HEK293T (cell line): Measurements from ENCODE around the gene SEMA5A.

Source experiments
- CTCF ChIA-PET: fragments of 350-600 bp; formaldehyde crosslinking; extraction: SDS; loops from one replicate; lab custom pipeline; 2021; ENCODE audit warnings: antibody characterized with exemption, inconsistent platforms; lab: Yijun Ruan, JAX
- POLR2A ChIA-PET: fragments of 350-600 bp; formaldehyde crosslinking; extraction: SDS; loops from one replicate; lab custom pipeline; 2020; ENCODE audit warnings: antibody characterized with exemption, inconsistent platforms; lab: Yijun Ruan, JAX
- DNase-seq: peaks from one replicate; pipeline ENCODE4 v3.0.0; 2012; ENCODE audit warnings: mixed read lengths; ENCODE audit errors: extremely low spot score
- ARNT ChIP-seq: fragments of 450-650 bp; IDR thresholded peaks from 2 replicates; pipeline ENCODE4 v1.6.1; 2017; ENCODE audit warnings: mild to moderate bottlenecking
- BHLHE40 ChIP-seq: fragments of 450-650 bp; IDR thresholded peaks from 2 replicates; pipeline ENCODE4 v1.6.1; 2016; ENCODE audit warnings: mild to moderate bottlenecking, moderate library complexity, borderline replicate concordance
- CTBP1 ChIP-seq: fragments of 450-650 bp; IDR thresholded peaks from 2 replicates; pipeline ENCODE4 v1.6.1; 2016; ENCODE audit warnings: borderline replicate concordance
- ELF4 ChIP-seq: fragments of 450-650 bp; IDR thresholded peaks from 2 replicates; pipeline ENCODE4 v1.6.1; 2017; ENCODE audit warnings: antibody characterized with exemption
- FOXA1 ChIP-seq: fragments of 450-650 bp; IDR thresholded peaks from 2 replicates; pipeline ENCODE4 v1.6.1; 2016; ENCODE audit warnings: mild to moderate bottlenecking
- FOXK2 ChIP-seq: fragments of 450-650 bp; IDR thresholded peaks from 2 replicates; pipeline ENCODE4 v1.6.1; 2016; ENCODE audit warnings: mild to moderate bottlenecking
- FOXM1 ChIP-seq: fragments of 450-650 bp; IDR thresholded peaks from 2 replicates; pipeline ENCODE4 v1.6.1; 2017; ENCODE audit warnings: mild to moderate bottlenecking, borderline replicate concordance
- HDGF ChIP-seq: fragments of 450-650 bp; IDR thresholded peaks from 2 replicates; pipeline ENCODE4 v1.6.1; 2017; ENCODE audit warnings: antibody characterized with exemption, borderline replicate concordance
- L3MBTL2 ChIP-seq: fragments of 450-650 bp; conservative IDR thresholded peaks from 2 replicates; pipeline ENCODE4 v1.6.1; 2016; ENCODE audit warnings: mild to moderate bottlenecking
- LEF1 ChIP-seq: fragments of 450-650 bp; IDR thresholded peaks from 2 replicates; pipeline ENCODE4 v1.6.1; 2017; ENCODE audit warnings: mild to moderate bottlenecking, borderline replicate concordance
- NFRKB ChIP-seq: fragments of 450-650 bp; IDR thresholded peaks from 2 replicates; pipeline ENCODE4 v1.6.1; 2016; ENCODE audit warnings: mild to moderate bottlenecking, moderate library complexity
- SP1 ChIP-seq: fragments of 450-650 bp; IDR thresholded peaks from 2 replicates; pipeline ENCODE4 v1.6.1; 2017
- SUZ12 ChIP-seq: fragments of 450-650 bp; IDR thresholded peaks from 2 replicates; pipeline ENCODE4 v1.6.1; 2016; ENCODE audit warnings: mild to moderate bottlenecking
- TARDBP ChIP-seq: fragments of 450-650 bp; IDR thresholded peaks from 2 replicates; pipeline ENCODE4 v1.6.1; 2016
- ZNF384 ChIP-seq: fragments of 450-650 bp; IDR thresholded peaks from 2 replicates; pipeline ENCODE4 v1.6.1; 2016
- TF ChIP-seq, protein P1 (sequence below): fragments of 450-650 bp; IDR thresholded peaks from 2 replicates; pipeline ENCODE4 v1.6.1; 2016

Gene SEMA5A

DNA sequence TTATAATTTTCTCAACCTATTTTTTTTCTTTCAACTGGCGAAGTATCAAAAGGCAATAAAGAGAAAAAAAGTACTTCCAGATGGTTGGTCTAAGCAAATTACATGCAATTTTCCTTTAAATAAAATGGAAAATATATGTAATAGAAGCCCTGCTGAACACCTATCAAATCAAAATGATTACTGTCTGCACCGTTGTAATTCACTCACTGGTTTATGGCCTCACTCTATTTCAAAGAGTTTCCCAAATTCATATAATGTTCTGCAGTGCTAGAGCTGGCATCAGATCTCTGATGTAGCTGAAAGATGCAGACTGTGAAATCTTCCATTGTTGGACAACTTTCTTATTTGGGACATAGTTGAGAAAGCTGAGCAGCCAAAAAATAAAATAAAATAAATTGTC, 130.3 kb downstream of the SEMA5A start:
- ChIA-PET POLR2A (no interaction called here), CTCF (no interaction called here)
- no peak for TF ChIP-seq SUZ12
- TF ChIP-seq ARNT: no peak
- no peak for TF ChIP-seq FOXK2
- TF ChIP-seq CTBP1: no peak
- TF ChIP-seq, protein P1, sequence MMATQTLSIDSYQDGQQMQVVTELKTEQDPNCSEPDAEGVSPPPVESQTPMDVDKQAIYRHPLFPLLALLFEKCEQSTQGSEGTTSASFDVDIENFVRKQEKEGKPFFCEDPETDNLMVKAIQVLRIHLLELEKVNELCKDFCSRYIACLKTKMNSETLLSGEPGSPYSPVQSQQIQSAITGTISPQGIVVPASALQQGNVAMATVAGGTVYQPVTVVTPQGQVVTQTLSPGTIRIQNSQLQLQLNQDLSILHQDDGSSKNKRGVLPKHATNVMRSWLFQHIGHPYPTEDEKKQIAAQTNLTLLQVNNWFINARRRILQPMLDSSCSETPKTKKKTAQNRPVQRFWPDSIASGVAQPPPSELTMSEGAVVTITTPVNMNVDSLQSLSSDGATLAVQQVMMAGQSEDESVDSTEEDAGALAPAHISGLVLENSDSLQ: no peak
- TF ChIP-seq ELF4: no peak
- TF ChIP-seq FOXM1: no peak
- no peak for TF ChIP-seq TARDBP
- TF ChIP-seq LEF1: no peak
- no peak for TF ChIP-seq L3MBTL2
- no peak for TF ChIP-seq FOXA1
- no peak for TF ChIP-seq SP1
- TF ChIP-seq NFRKB: no peak
- no peak for TF ChIP-seq ZNF384
- no peak for TF ChIP-seq HDGF
- no peak for TF ChIP-seq BHLHE40
- no peak for DNase-seq

DNA sequence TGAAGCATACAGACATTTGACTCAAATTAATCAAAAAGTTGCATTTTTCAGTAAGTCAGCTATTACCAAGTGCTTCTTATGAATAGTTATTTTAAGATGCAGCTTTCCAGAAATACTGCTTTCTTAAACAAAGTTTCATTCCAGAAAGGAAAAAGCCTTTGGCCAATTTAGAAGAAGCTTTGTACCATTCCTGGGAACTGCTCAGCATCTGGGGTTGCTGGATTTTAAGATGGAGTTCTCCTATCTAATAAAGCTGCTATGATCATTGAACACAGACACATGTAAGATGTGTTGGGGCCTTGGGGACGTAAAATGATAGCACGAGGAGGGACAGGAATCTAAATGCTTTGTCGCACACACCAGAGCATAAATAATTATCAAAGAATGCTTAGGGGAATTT, 130.8 kb downstream of the SEMA5A start:
- TF ChIP-seq TARDBP (no peak), SUZ12 (no peak), L3MBTL2 (no peak), HDGF (no peak), NFRKB (no peak), ARNT (no peak), CTBP1 (no peak), BHLHE40 (no peak), FOXA1 (no peak)
- DNase-seq: no peak
- ChIA-PET CTCF (no interaction called here), POLR2A (no interaction called here)

DNA sequence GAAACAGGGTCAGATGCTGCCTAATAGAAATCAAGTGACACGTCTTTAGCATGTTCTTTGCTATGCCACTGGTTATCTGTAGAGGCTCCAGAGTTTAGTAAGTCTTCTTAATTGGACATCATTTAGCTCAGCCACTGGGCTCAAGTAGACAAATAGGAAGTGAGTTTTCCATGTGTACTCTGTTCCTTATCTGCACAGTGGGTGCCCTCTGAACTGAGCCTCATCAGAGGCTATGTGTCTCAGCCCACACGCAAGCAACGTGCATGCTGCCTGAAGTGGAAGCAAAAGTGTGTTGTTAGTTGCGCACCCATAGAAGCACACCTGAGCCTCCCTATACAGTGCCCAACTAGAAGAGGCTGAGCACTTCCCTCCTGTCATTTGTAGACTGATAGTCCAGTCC, 134.7 kb downstream of the SEMA5A start:
- POLR2A ChIA-PET: no interaction called here
- CTCF ChIA-PET: no interaction called here
- no peak for TF ChIP-seq CTBP1
- no peak for TF ChIP-seq SUZ12
- TF ChIP-seq TARDBP: no peak
- no peak for TF ChIP-seq HDGF
- TF ChIP-seq FOXA1: no peak
- TF ChIP-seq ELF4: no peak
- no peak for TF ChIP-seq L3MBTL2
- TF ChIP-seq LEF1: no peak
- no peak for TF ChIP-seq SP1
- TF ChIP-seq ARNT: no peak
- no peak for DNase-seq

DNA sequence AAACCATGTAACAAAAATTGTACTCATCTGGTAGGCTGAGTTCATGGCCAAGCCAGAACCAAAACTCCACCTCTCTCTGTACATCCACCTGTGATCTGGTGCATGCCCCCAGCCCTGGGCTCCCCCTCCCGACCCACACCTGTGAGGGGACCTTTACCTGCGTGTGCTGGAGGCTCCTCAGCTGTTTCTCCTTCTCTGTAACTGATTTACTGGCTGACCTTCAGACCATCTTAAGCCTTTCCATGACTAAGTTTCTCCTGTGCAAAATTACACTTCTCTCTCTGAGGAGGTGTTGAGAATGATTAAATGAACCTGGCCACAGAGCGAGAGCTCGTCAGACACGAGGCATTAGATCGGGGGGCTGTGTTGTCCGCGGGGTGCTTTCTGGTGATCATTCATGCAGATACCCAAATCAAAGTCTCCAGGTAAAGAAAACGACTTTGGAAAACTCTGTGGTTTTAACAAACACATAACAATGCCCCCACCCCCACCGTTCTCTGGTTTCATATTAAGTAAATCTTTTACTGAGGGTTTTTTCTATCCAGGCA, 136.4 kb downstream of the SEMA5A start:
- no peak for DNase-seq
- ChIA-PET POLR2A (no interaction called here), CTCF (no interaction called here)
- TF ChIP-seq ARNT (no peak), FOXA1 (no peak), FOXK2 (no peak), FOXM1 (no peak), ZNF384 (no peak), CTBP1 (no peak), SP1 (no peak)
- TF ChIP-seq, protein P1: no peak

DNA sequence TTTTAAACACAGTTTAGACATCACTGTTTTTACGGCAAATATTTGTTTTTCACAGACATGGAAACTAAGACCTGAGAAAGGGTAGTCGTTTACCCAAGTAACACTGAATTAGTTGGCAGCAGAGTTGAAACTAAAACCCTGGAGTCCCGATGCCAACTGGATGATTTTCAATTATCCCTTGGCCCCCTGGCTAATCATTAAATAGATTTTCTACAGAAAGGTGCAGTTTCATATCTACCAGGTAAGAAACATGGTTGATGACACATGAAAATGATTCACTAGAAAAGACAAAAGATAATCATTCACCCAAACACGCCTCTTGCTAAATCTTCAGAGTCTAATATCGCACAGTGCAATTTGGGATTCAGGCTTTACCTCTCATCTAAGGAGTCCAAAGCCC, 136.9 kb downstream of the SEMA5A start:
- TF ChIP-seq, protein P1: no peak
- TF ChIP-seq LEF1 (no peak), ARNT (no peak), BHLHE40 (no peak), L3MBTL2 (no peak), ELF4 (no peak), SUZ12 (no peak), ZNF384 (no peak), FOXK2 (no peak), TARDBP (no peak), CTBP1 (no peak), FOXA1 (no peak), NFRKB (no peak), SP1 (no peak), HDGF (no peak), FOXM1 (no peak)
- ChIA-PET CTCF (no interaction called here), POLR2A (no interaction called here)
- no peak for DNase-seq

DNA sequence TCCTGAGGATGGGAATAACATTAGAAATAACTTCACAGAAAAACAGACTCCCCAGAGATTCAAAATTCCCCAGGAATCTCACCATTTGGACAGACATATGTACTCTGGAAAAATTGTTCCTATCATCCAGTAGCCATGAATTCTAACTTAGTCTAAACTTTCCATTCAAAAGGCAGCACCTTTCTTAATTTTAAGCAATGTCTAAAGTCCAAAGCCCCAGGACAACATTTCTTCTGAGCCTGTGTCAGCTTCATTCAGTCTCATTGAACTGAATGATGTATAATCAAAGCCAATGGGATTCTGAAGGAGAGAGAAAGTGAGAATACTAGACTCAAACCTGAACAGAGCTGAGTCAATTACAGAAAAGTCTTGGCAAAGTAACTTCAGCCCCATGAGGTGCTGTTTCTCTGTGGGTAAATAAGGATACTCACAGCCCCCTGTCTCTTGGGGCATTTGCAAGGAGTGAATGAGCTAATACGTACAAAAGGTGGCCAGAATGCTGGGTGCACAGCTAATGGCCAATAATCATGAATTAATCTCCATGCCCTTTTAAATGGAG, 140.6 kb downstream of the SEMA5A start:
- ChIA-PET POLR2A (no interaction called here), CTCF (no interaction called here)
- TF ChIP-seq SUZ12 (no peak), TARDBP (no peak), NFRKB (no peak)
- DNase-seq: no peak
